Fibroblast of mammary gland (primary cell): Measurements from ENCODE around the gene CTXN3.

Source experiments
- DNase-seq: peaks from one replicate; pipeline ENCODE4 v3.0.0-alpha.2; 2010; ENCODE audit warnings: low read depth
- H3K4me3 ChIP-seq: 2 replicates; pipeline ENCODE4 v1.5.1; 2011; ENCODE audit warnings: low read depth, mild to moderate bottlenecking, low read length, moderate library complexity; ENCODE audit not compliant: control insufficient read depth
- CTCF ChIP-seq: conservative IDR thresholded peaks from 2 replicates; pipeline ENCODE4 v1.5.1; 2011; ENCODE audit warnings: low read depth, low read length, inconsistent platforms; ENCODE audit not compliant: control insufficient read depth, insufficient read depth

CTXN3 gene

GRCh38 chr5:127649018-127649439 is at the start of gene CTXN3:
CTXN3 (plus strand) TSS chr5:127649082; CDS start chr5:127657522, 8,440 bp downstream.
- DNase-seq = no peak
- H3K4me3 ChIP-seq = no peak within 1 kb of the TSS
- TF ChIP-seq CTCF = no peak

- no peak for TF ChIP-seq CTCF
- no peak overlapping the region for H3K4me3 ChIP-seq
- DNase-seq = no peak
Measured at GRCh38 chr5:127599320-127599719, 49.6 kb upstream of the CTXN3 start.

- no peak overlapping the region for H3K4me3 ChIP-seq
- no peak for TF ChIP-seq CTCF
- no peak for DNase-seq
Measured at GRCh38 chr5:127599847-127600246, 49.0 kb upstream of the CTXN3 start.

GRCh38 chr5:127601111-127601510 is 47.8 kb upstream of the CTXN3 start:
- TF ChIP-seq CTCF = no peak
- no peak overlapping the region for H3K4me3 ChIP-seq
- DNase-seq = no peak

GRCh38 chr5:127601601-127602000 is 47.3 kb upstream of the CTXN3 start:
- H3K4me3 ChIP-seq = no peak overlapping the region
- no peak for TF ChIP-seq CTCF
- DNase-seq = no peak

- no peak for TF ChIP-seq CTCF
- no peak for DNase-seq
- no peak overlapping the region for H3K4me3 ChIP-seq
Measured at GRCh38 chr5:127602481-127602880, 46.4 kb upstream of the CTXN3 start.
